Naive B cell (primary cell): Measurements from ENCODE around the gene TTC16. TPM values are rescaled to one million over a fixed set of nuclear protein-coding genes. Genes with fewer than 3 reads are reported as not detected.

ENCODE experiments used
- ATAC-seq, 2 donors: fragments of 150-1000 bp; cut with Tn5 transposase; 2 replicates each; pipeline ENCODE4 v1.10.0; 2021; ENCODE audit warnings: low read depth in 2 of 2, mild to moderate bottlenecking in 2 of 2, moderate library complexity in 2 of 2
- DNase-seq: peaks from one replicate; pipeline ENCODE4 v3.0.0; 2022
- H3K27ac Mint-ChIP-seq, 6 donors: one replicate each; pipeline ENCODE4 v1.8.0; 2020 to 2022; ENCODE audit warnings: mild to moderate bottlenecking in 6 of 6, mixed read lengths in 6 of 6, moderate library complexity in 5 of 6, inconsistent platforms in 2 of 6
- H3K27me3 Mint-ChIP-seq, 3 donors: one replicate each; pipeline ENCODE4 v1.8.0; 2021 to 2022; ENCODE audit warnings: mixed read lengths in 3 of 3, mild to moderate bottlenecking in 1 of 3
- H3K36me3 Mint-ChIP-seq, 2 donors: one replicate each; pipeline ENCODE4 v1.8.0; 2020 to 2022; ENCODE audit warnings: mixed read lengths in 2 of 2, inconsistent platforms in 1 of 2, mild to moderate bottlenecking in 1 of 2
- H3K4me1 Mint-ChIP-seq, 3 donors: one replicate each; pipeline ENCODE4 v1.8.0; 2020 to 2022; ENCODE audit warnings: mixed read lengths in 3 of 3, inconsistent platforms in 1 of 3, mild to moderate bottlenecking in 1 of 3, moderate library complexity in 1 of 3
- H3K4me3 Mint-ChIP-seq, 8 donors: one replicate each; pipeline ENCODE4 v1.8.0; 2020 to 2022; ENCODE audit warnings: mild to moderate bottlenecking in 8 of 8, mixed read lengths in 8 of 8, moderate library complexity in 8 of 8, inconsistent platforms in 2 of 8
- H3K9me3 Mint-ChIP-seq, 7 donors: one replicate each; pipeline ENCODE4 v1.8.0; 2020 to 2022; ENCODE audit warnings: mixed read lengths in 7 of 7, mild to moderate bottlenecking in 5 of 7, inconsistent platforms in 2 of 7, moderate library complexity in 1 of 7
- polyA plus RNA-seq, 6 donors: library from polyadenylated mRNA; unstranded; fragments of 300-500 nt; fragmentation: Illumina TruSeq; gene quantifications; one replicate each; pipeline ENCODE4 v1.2.3, GENCODE V29; 2021; ENCODE audit warnings: low read depth in 6 of 6

TTC16 gene
- polyA plus RNA-seq, 6 donors from 2014 or later = 0.66 TPM; not detected in 5

GRCh38 chr9:127731938-127732337 lies 16.1 kb downstream of the TTC16 start:
- H3K27ac Mint-ChIP-seq = no peak overlapping the region
- no peak for DNase-seq
- H3K4me1 Mint-ChIP-seq = peaks cover 9 to 18% (median 11%) of the 10 kb centered on the region in 3 donors
- H3K36me3 Mint-ChIP-seq = no peaks in the 10 kb centered on the region
- no peaks in the 10 kb centered on the region for H3K27me3 Mint-ChIP-seq
- H3K9me3 Mint-ChIP-seq = no peaks in the 10 kb centered on the region
- H3K4me3 Mint-ChIP-seq = peak overlapping the region in 1 of 8 donors; percentile 47
- ATAC-seq = no peak

GRCh38 chr9:127732444-127732843 lies 16.6 kb downstream of the TTC16 start:
- DNase-seq (no peak), ATAC-seq (no peak)
- no peaks in the 10 kb centered on the region for H3K27me3 Mint-ChIP-seq
- no peaks in the 10 kb centered on the region for H3K9me3 Mint-ChIP-seq
- no peaks in the 10 kb centered on the region for H3K36me3 Mint-ChIP-seq
- peak overlapping the region in 1 of 8 donors; percentile 69 for H3K4me3 Mint-ChIP-seq
- H3K4me1 Mint-ChIP-seq = peaks cover 9 to 18% (median 11%) of the 10 kb centered on the region in 3 donors
- peak overlapping the region in 1 of 6 donors; percentile 44 for H3K27ac Mint-ChIP-seq

GRCh38 chr9:127733614-127734013 lies 17.7 kb downstream of the TTC16 start:
- peak overlapping the region in 7 of 8 donors; percentile 4 to 89 (median 77) for H3K4me3 Mint-ChIP-seq
- DNase-seq (no peak), ATAC-seq (no peak)
- H3K36me3 Mint-ChIP-seq = no peaks in the 10 kb centered on the region
- no peaks in the 10 kb centered on the region for H3K9me3 Mint-ChIP-seq
- H3K4me1 Mint-ChIP-seq = peaks cover 9 to 18% (median 11%) of the 10 kb centered on the region in 3 donors
- no peaks in the 10 kb centered on the region for H3K27me3 Mint-ChIP-seq
- H3K27ac Mint-ChIP-seq = peak overlapping the region in 1 of 6 donors; percentile 77

- Mint-ChIP-seq H3K4me3 (peak overlapping the region; percentile 74 to 97 (median 86)), H3K27ac (peak overlapping the region in 5 of 6 donors; percentile 72 to 93 (median 90)), H3K27me3 (no peaks in the 10 kb centered on the region), H3K9me3 (no peaks in the 10 kb centered on the region), H3K36me3 (no peaks in the 10 kb centered on the region), H3K4me1 (peaks cover 9 to 18% (median 11%) of the 10 kb centered on the region in 3 donors)
- ATAC-seq (no peak), DNase-seq (no peak)
These were observed 18.4 kb downstream of the TTC16 start for GRCh38 chr9:127734247-127734746.

GRCh38 chr9:127734747-127735529 lies 19.1 kb downstream of the TTC16 start, which contains the start of gene TOR2A:
TOR2A (minus strand) TSS chr9:127735294; CDS start chr9:127735270, 24 bp downstream.
- no peaks in the 10 kb centered on the region for H3K9me3 Mint-ChIP-seq
- ATAC-seq = peak; percentile 88 to 90

GRCh38 chr9:127735530-127736185 lies 19.8 kb downstream of the TTC16 start:
- Mint-ChIP-seq H3K36me3 (no peaks in the 10 kb centered on the region), H3K4me1 (peaks cover 7 to 18% (median 9%) of the 10 kb centered on the region in 3 donors), H3K27ac (peak overlapping the region; percentile 89 to 99 (median 95)), H3K9me3 (no peaks in the 10 kb centered on the region), H3K27me3 (no peaks in the 10 kb centered on the region), H3K4me3 (peak overlapping the region; percentile 74 to 99 (median 93))
- no peak for DNase-seq
- no peak for ATAC-seq

More at GRCh38 chr9:127734747-127735529, 19.1 kb downstream of the TTC16 start, which contains the start of gene TOR2A:
- peak within 1 kb of the TSS; percentile 74 to 99 (median 93) for H3K4me3 Mint-ChIP-seq
- no peaks in the 10 kb centered on the region for H3K27me3 Mint-ChIP-seq
- no peaks in the 10 kb centered on the region for H3K36me3 Mint-ChIP-seq
- DNase-seq = peak; percentile 99
- H3K27ac Mint-ChIP-seq = peak within 1 kb of the TSS; percentile 89 to 99 (median 95)
- peaks cover 9 to 18% (median 10%) of the 10 kb centered on the region in 3 donors for H3K4me1 Mint-ChIP-seq

GRCh38 chr9:127738666-127739065 lies 22.8 kb downstream of the TTC16 start:
- Mint-ChIP-seq H3K36me3 (no peaks in the 10 kb centered on the region), H3K27me3 (no peaks in the 10 kb centered on the region), H3K4me1 (peaks cover 6 to 15% (median 7%) of the 10 kb centered on the region in 3 donors), H3K9me3 (no peaks in the 10 kb centered on the region), H3K4me3 (peak overlapping the region in 1 of 8 donors; percentile 16), H3K27ac (peak overlapping the region in 2 of 6 donors; percentile 87 to 89)
- ATAC-seq = no peak
- no peak for DNase-seq

- Mint-ChIP-seq H3K4me1 (peaks cover 2 to 6% (median 3%) of the 10 kb centered on the region in 3 donors), H3K27ac (peak overlapping the region in 1 of 6 donors; percentile 56), H3K4me3 (no peak overlapping the region), H3K36me3 (no peaks in the 10 kb centered on the region), H3K27me3 (no peaks in the 10 kb centered on the region), H3K9me3 (no peaks in the 10 kb centered on the region)
- DNase-seq (no peak), ATAC-seq (no peak)
These were observed 23.9 kb downstream of the TTC16 start for GRCh38 chr9:127739614-127740330.

GRCh38 chr9:127741831-127742434 lies 26.1 kb downstream of the TTC16 start:
- Mint-ChIP-seq H3K4me3 (no peak overlapping the region), H3K27ac (peak overlapping the region in 3 of 6 donors; percentile 2 to 83 (median 59)), H3K27me3 (no peaks in the 10 kb centered on the region), H3K9me3 (no peaks in the 10 kb centered on the region), H3K4me1 (peaks cover 0 to 6% (median 0%) of the 10 kb centered on the region in 3 donors), H3K36me3 (no peaks in the 10 kb centered on the region)
- ATAC-seq = no peak
- DNase-seq = no peak

GRCh38 chr9:127742435-127743088 lies 26.7 kb downstream of the TTC16 start:
- DNase-seq (no peak), ATAC-seq (no peak)
- H3K27me3 Mint-ChIP-seq = no peaks in the 10 kb centered on the region
- no peaks in the 10 kb centered on the region for H3K9me3 Mint-ChIP-seq
- peak overlapping the region in 2 of 6 donors; percentile 65 to 73 for H3K27ac Mint-ChIP-seq
- no peak overlapping the region for H3K4me3 Mint-ChIP-seq
- H3K4me1 Mint-ChIP-seq = peaks cover 0 to 8% (median 0%) of the 10 kb centered on the region in 3 donors
- no peaks in the 10 kb centered on the region for H3K36me3 Mint-ChIP-seq

GRCh38 chr9:127744398-127745110 lies 28.7 kb downstream of the TTC16 start:
- Mint-ChIP-seq H3K4me1 (peaks cover 0 to 11% (median 0%) of the 10 kb centered on the region in 3 donors), H3K4me3 (no peak overlapping the region), H3K27me3 (no peaks in the 10 kb centered on the region), H3K36me3 (no peaks in the 10 kb centered on the region), H3K9me3 (no peaks in the 10 kb centered on the region), H3K27ac (peak overlapping the region in 2 of 6 donors; percentile 24 to 89)
- DNase-seq (no peak), ATAC-seq (no peak)
